Stimulated activated CD4-positive, alpha-beta T cell treated with anti-CD3 and anti-CD28 coated beads, Interleukin-4, amount 100 ng/mL, for 4 hours (primary cell): ENCODE data around the gene CDH22.

Source experiments
- DNase-seq, 2 experiments: peaks; one replicate each; pipeline ENCODE4 v3.0.0-alpha.2; 2020

CDH22 gene

GRCh38 chr20:46322641-46323040 lies 14.3 kb upstream of the CDH22 start:
- no peak for DNase-seq

GRCh38 chr20:46317685-46318177 lies 9.4 kb upstream of the CDH22 start:
- DNase-seq: no peak

- DNase-seq: no peak
Measured at GRCh38 chr20:46316984-46317684, 8.8 kb upstream of the CDH22 start.

- DNase-seq: no peak
Measured at GRCh38 chr20:46315311-46315710, 7.0 kb upstream of the CDH22 start.

- DNase-seq: no peak
Measured at GRCh38 chr20:46312945-46313861, 4.9 kb upstream of the CDH22 start.

- DNase-seq: no peak
Measured at GRCh38 chr20:46312075-46312944, 4.0 kb upstream of the CDH22 start.

- DNase-seq: no peak
Measured at GRCh38 chr20:46311719-46312074, 3.4 kb upstream of the CDH22 start.

GRCh38 chr20:46311039-46311650 lies 2.8 kb upstream of the CDH22 start:
- DNase-seq: no peak

GRCh38 chr20:46309945-46310344 lies 1.6 kb upstream of the CDH22 start:
- DNase-seq: no peak

- no peak for DNase-seq
Measured at GRCh38 chr20:46307999-46308257, 370 bp downstream of the CDH22 start.

- DNase-seq: peak; percentile 69 to 70
Measured at GRCh38 chr20:46307139-46307998, 929 bp downstream of the CDH22 start.

- no peak for DNase-seq
Measured at GRCh38 chr20:46306743-46307138, 1.6 kb downstream of the CDH22 start.

GRCh38 chr20:46305973-46306360 lies 2.3 kb downstream of the CDH22 start:
- no peak for DNase-seq

GRCh38 chr20:46305331-46305972 lies 2.8 kb downstream of the CDH22 start:
- no peak for DNase-seq

GRCh38 chr20:46304852-46305251 lies 3.4 kb downstream of the CDH22 start:
- DNase-seq: no peak

GRCh38 chr20:46304361-46304760 lies 3.9 kb downstream of the CDH22 start:
- DNase-seq: no peak

- DNase-seq: no peak
Measured at GRCh38 chr20:46303176-46303956, 4.9 kb downstream of the CDH22 start.

- DNase-seq: no peak
Measured at GRCh38 chr20:46302106-46302505, 6.2 kb downstream of the CDH22 start.

- DNase-seq: no peak
Measured at GRCh38 chr20:46300281-46300680, 8.0 kb downstream of the CDH22 start.

GRCh38 chr20:46299078-46299477 lies 9.2 kb downstream of the CDH22 start:
- no peak for DNase-seq

- no peak for DNase-seq
Measured at GRCh38 chr20:46298374-46298773, 9.9 kb downstream of the CDH22 start.
